Left lung (tissue), 10 donors: ENCODE results near the gene RPUSD4. TPM values are rescaled to one million over a fixed set of nuclear protein-coding genes. Genes with fewer than 3 reads are reported as not detected.
A peak's percentile ranks its signal among the peaks of the same experiment; 100 is the strongest.

ENCODE experiments used
- ATAC-seq: fragments of 200-7000 bp; cut with Tn5 transposase; one replicate; pipeline ENCODE4 v1.9.1; 2020; ENCODE audit warnings: moderate library complexity
- DNase-seq, 4 donors: peaks; one replicate each; pipeline ENCODE4 v3.0.0-alpha.2; 2013 to 2020
- H3K27ac ChIP-seq, 2 donors: fragments of 200-600 bp; sonication (generic) in 1 of 2; one replicate each; pipeline versions ENCODE4 v1.5.0 to v1.8.0; 2020 to 2021
- H3K27me3 ChIP-seq, 2 donors: fragments of 200-600 bp; sonication (generic) in 1 of 2; one replicate each; pipeline versions ENCODE4 v1.5.0 to v1.8.0; 2020 to 2021
- H3K36me3 ChIP-seq, 2 donors: fragments of 200-600 bp; sonication (generic) in 1 of 2; one replicate each; pipeline versions ENCODE4 v1.5.0 to v1.8.0; 2020 to 2021
- H3K4me1 ChIP-seq, 2 donors: fragments of 200-600 bp; one replicate each; pipeline ENCODE4 v1.8.0; 2021
- H3K4me3 ChIP-seq, 2 donors: fragments of 200-600 bp; sonication (generic) in 1 of 2; one replicate each; pipeline versions ENCODE4 v1.5.0 to v1.8.0; 2020 to 2021; ENCODE audit warnings: mild to moderate bottlenecking in 1 of 2
- H3K9me3 ChIP-seq, 2 donors: fragments of 200-600 bp; sonication (generic) in 1 of 2; one replicate each; pipeline versions ENCODE4 v1.5.0 to v1.8.0; 2020 to 2021
- intact Hi-C, 2 donors: fragments of 100-400 bp; cut with DNase I; formaldehyde crosslinking; loops; one replicate each; pipeline versions ENCODE4 v1.11.2 to v1.14.2; 2022
- polyA plus RNA-seq, 6 donors: library from polyadenylated mRNA; unstranded; fragments of 120-200 nt; gene quantifications; one replicate each; pipeline ENCODE4 v1.2.1, GENCODE V29; 2013; ENCODE audit not compliant: insufficient read length in 6 of 6
- total RNA-seq, 2 donors: library from RNA; stranded (reverse); fragmentation: NEBNext Ultra II Directional; extraction: Animal tissue kit (Norgen Biotek cat#: 25700); gene quantifications; one replicate each; pipeline ENCODE4 v1.2.1, GENCODE V29; 2021
- TF ChIP-seq, protein P1 (sequence below), 2 donors: fragments of 200-600 bp; sonication (generic) in 1 of 2; IDR thresholded peaks; one replicate each; pipeline versions ENCODE4 v1.5.0 to v1.8.0; 2021; ENCODE audit warnings: antibody characterized with exemption in 2 of 2
- donor health status: DM: no; HTN: yes; CAD: no.
- donor health status: DM: no; HTN: no; CAD: no.

RPUSD4 gene
- total and polyA plus RNA-seq, 8 donors = 13.2 to 45.8 (median 41.8) TPM

DNA sequence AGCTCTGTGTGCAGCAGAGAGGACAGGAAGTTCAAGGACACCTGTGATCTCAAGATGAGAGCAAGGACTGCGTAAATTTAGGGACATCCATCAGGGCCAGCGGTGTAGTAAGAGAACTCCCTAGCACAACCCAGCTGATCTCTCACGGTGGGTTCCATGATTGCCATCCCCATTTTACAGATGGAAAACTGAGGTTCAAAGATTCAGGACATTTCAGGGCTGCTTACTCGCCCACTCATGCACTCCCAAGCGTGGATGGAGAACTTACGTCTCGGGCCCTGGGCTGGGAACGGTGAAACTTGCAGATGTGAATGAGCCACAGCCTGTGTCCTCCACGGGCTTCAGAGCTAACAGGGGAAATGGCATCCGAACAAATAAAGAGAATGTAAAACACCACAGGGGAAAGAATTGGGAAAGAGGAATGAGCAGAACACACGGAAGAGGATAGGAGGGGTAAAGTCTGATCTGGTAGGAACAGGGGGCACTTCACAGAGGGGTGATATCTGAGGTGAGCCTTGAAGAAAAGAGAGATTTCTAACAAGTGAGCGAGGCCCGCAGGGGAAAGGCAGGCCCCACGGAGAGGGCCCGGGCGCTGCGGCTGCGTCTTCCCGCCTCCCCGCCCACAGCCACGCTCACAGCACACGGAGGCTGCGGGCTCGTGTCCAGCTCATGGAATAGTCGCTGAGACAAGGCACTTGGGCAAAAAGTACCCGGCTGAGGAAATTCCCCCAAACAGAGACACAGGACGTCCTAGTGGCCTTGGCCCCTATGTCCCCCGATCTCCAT lies 55.9 kb downstream of the RPUSD4 start:
- no peak overlapping the region for H3K4me3 ChIP-seq
- no peaks in the 10 kb centered on the region for H3K36me3 ChIP-seq
- DNase-seq (no peak), ATAC-seq (no peak)
- no peaks in the 10 kb centered on the region for H3K4me1 ChIP-seq
- no peaks in the 10 kb centered on the region for H3K27me3 ChIP-seq
- intact Hi-C loops = no loop called here
- peaks cover 0 to 3% of the 10 kb centered on the region in 2 donors for H3K9me3 ChIP-seq
- no peak overlapping the region for H3K27ac ChIP-seq
- TF ChIP-seq, protein P1, sequence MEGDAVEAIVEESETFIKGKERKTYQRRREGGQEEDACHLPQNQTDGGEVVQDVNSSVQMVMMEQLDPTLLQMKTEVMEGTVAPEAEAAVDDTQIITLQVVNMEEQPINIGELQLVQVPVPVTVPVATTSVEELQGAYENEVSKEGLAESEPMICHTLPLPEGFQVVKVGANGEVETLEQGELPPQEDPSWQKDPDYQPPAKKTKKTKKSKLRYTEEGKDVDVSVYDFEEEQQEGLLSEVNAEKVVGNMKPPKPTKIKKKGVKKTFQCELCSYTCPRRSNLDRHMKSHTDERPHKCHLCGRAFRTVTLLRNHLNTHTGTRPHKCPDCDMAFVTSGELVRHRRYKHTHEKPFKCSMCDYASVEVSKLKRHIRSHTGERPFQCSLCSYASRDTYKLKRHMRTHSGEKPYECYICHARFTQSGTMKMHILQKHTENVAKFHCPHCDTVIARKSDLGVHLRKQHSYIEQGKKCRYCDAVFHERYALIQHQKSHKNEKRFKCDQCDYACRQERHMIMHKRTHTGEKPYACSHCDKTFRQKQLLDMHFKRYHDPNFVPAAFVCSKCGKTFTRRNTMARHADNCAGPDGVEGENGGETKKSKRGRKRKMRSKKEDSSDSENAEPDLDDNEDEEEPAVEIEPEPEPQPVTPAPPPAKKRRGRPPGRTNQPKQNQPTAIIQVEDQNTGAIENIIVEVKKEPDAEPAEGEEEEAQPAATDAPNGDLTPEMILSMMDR (IDR thresholded peaks at IDR 0.05) = no peak

DNA sequence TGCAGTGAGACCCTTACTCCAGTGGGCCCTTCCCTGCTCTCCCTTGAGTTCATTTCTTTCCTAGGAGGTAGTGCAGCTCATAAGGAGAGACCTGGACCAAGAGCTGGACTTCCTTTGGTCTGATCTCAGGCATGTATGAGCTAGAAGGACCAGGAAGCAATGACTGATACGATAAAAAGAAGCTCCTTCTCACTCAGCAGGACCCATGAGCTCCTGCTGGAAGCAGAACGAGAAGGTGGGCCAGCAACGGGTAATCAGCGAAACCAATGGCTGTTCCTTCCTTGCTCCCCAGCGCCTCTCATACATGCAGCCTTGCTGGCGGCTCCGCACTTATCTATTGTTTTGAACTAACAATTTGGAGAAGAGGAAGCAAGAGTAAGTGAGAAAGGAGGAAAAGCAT lies 56.8 kb downstream of the RPUSD4 start:
- Histone ChIP-seq H3K36me3 (no peaks in the 10 kb centered on the region), H3K4me1 (no peaks in the 10 kb centered on the region), H3K27me3 (no peaks in the 10 kb centered on the region), H3K27ac (no peak overlapping the region), H3K4me3 (no peak overlapping the region), H3K9me3 (peaks cover 0 to 3% of the 10 kb centered on the region in 2 donors)
- ATAC-seq (no peak), DNase-seq (no peak)
- intact Hi-C loops = no loop called here
- TF ChIP-seq, protein P1 (IDR thresholded peaks at IDR 0.05) = no peak

DNA sequence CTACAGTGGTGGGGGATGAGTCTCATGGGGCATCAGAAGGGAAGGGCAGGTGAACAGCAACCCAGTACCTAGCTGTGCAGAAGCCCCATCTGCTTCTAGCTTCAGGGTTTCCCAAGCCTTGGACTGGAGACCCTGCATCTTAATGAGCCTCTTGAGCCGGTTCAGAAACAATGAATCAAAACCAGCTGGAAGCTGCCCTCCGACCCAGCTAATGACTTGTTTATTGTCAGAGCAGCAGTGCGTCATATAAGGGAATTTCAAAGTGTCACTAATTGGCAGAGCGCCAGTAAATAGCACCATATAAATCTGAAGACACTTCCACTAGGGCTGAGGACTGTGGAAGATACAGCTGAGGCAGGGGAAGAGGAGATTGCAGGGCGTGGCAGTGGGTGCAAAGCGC lies 57.5 kb downstream of the RPUSD4 start:
- H3K9me3 ChIP-seq = peaks cover 0 to 3% of the 10 kb centered on the region in 2 donors
- no peak overlapping the region for H3K27ac ChIP-seq
- H3K4me3 ChIP-seq = no peak overlapping the region
- intact Hi-C loops = no loop called here
- ATAC-seq (no peak), DNase-seq (peak in 2 of 4 donors; percentile 91 to 92)
- H3K27me3 ChIP-seq = no peaks in the 10 kb centered on the region
- no peaks in the 10 kb centered on the region for H3K36me3 ChIP-seq
- H3K4me1 ChIP-seq = no peaks in the 10 kb centered on the region
- TF ChIP-seq, protein P1 (IDR thresholded peaks at IDR 0.05) = no peak

DNA sequence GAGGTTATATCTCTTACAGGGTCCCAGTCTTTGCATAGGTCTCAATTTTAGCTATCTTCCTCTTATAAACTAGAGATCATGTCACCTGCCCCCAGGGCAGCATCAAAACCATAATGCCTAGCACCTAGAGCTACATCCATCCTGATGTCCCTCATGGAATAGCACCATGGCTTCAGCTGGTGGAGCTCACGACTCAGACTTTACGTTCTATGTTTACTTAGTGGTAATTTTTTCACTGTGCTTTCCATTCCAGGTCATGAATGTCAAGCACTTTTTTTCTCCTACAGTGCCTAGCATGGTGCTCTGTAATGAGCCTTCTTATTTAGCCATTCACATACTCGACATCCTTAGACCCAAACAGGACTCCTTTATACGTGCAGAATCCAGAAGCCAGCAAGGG lies 58.4 kb downstream of the RPUSD4 start:
- no peaks in the 10 kb centered on the region for H3K36me3 ChIP-seq
- DNase-seq (no peak), ATAC-seq (no peak)
- H3K27me3 ChIP-seq = no peaks in the 10 kb centered on the region
- no peaks in the 10 kb centered on the region for H3K4me1 ChIP-seq
- intact Hi-C loops = no loop called here
- no peak overlapping the region for H3K27ac ChIP-seq
- TF ChIP-seq, protein P1 (IDR thresholded peaks at IDR 0.05) = no peak
- peaks cover 0 to 3% of the 10 kb centered on the region in 2 donors for H3K9me3 ChIP-seq
- H3K4me3 ChIP-seq = no peak overlapping the region

DNA sequence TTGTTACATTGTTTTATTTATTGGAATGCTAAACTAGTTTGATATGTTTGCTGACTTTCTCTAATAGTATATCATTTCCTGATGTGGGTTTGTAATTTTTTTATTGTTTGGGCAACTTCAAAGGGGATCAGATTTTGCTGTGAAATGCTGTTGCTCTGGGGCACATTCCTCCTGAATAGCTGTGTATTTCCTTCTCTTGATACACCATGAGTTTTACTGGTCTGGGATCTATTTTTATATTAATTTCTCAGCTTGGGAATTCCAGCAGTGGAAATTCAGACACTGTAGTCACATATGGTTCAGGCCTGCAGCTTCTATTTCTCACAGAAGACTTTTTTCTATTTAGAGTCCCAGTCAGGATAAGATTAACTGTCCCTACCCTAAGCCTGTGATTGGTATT lies 58.9 kb downstream of the RPUSD4 start:
- ATAC-seq = no peak
- intact Hi-C loops = no loop called here
- H3K4me3 ChIP-seq = no peak overlapping the region

More for the DNA sequence above, 58.9 kb downstream of the RPUSD4 start:
- TF ChIP-seq, protein P1 (IDR thresholded peaks at IDR 0.05) = no peak
- Histone ChIP-seq H3K4me1 (no peaks in the 10 kb centered on the region), H3K9me3 (peaks cover 0 to 3% of the 10 kb centered on the region in 2 donors), H3K27ac (no peak overlapping the region), H3K36me3 (no peaks in the 10 kb centered on the region), H3K27me3 (no peaks in the 10 kb centered on the region)
- no peak for DNase-seq
